Ammon's horn (tissue), 1 donor: ENCODE results near the gene L3MBTL3.
"Not testable (repeated sequence)": the region's sequence is repeated elsewhere in the genome, so short reads cannot be mapped to it uniquely, and the experiment has no call there.

Experiments
- DNase-seq: peaks from one replicate; pipeline ENCODE4 v3.0.0-alpha.2; 2016; ENCODE audit warnings: low spot score

L3MBTL3 gene

GRCh38 chr6:130076512-130076911, 58.1 kb downstream of the L3MBTL3 start:
- DNase-seq: no peak

GRCh38 chr6:130090796-130091195, 72.4 kb downstream of the L3MBTL3 start:
- DNase-seq: no peak

- no peak for DNase-seq
These were observed 75.2 kb downstream of the L3MBTL3 start for GRCh38 chr6:130093546-130093945.

- DNase-seq: no peak
These were observed 79.9 kb downstream of the L3MBTL3 start for GRCh38 chr6:130098317-130098716.

- DNase-seq: no peak
These were observed 80.7 kb downstream of the L3MBTL3 start for GRCh38 chr6:130099119-130099518.

GRCh38 chr6:130105996-130106704, 87.8 kb downstream of the L3MBTL3 start:
- DNase-seq: no peak

- DNase-seq: no peak
These were observed 89.3 kb downstream of the L3MBTL3 start for GRCh38 chr6:130107710-130108109.

- no peak for DNase-seq
These were observed 92.7 kb downstream of the L3MBTL3 start for GRCh38 chr6:130111031-130111430.

- no peak for DNase-seq
These were observed 94.9 kb downstream of the L3MBTL3 start for GRCh38 chr6:130113201-130113710.

GRCh38 chr6:130115036-130115435, 96.7 kb downstream of the L3MBTL3 start:
- DNase-seq: no peak

- no peak for DNase-seq
These were observed 97.9 kb downstream of the L3MBTL3 start for GRCh38 chr6:130116273-130116672.

GRCh38 chr6:130117187-130117701, 98.9 kb downstream of the L3MBTL3 start:
- DNase-seq: not testable (repeated sequence)

GRCh38 chr6:130118236-130118635, 99.9 kb downstream of the L3MBTL3 start:
- no peak for DNase-seq

GRCh38 chr6:130119211-130119610, 100.8 kb downstream of the L3MBTL3 start:
- no peak for DNase-seq

- no peak for DNase-seq
These were observed 102.3 kb downstream of the L3MBTL3 start for GRCh38 chr6:130120731-130121130.

- DNase-seq: no peak
These were observed 103.9 kb downstream of the L3MBTL3 start for GRCh38 chr6:130122243-130122642.

- DNase-seq: no peak
These were observed 108.8 kb downstream of the L3MBTL3 start for GRCh38 chr6:130127195-130127594.

GRCh38 chr6:130128326-130128725, 109.9 kb downstream of the L3MBTL3 start:
- DNase-seq: no peak

GRCh38 chr6:130129762-130130246, 111.4 kb downstream of the L3MBTL3 start:
- DNase-seq: no peak

GRCh38 chr6:130132286-130132701, 113.9 kb downstream of the L3MBTL3 start:
- no peak for DNase-seq

- no peak for DNase-seq
These were observed 116.2 kb downstream of the L3MBTL3 start for GRCh38 chr6:130134582-130134981.

GRCh38 chr6:130136798-130137197, 118.4 kb downstream of the L3MBTL3 start:
- no peak for DNase-seq

- DNase-seq: no peak
These were observed 119.9 kb downstream of the L3MBTL3 start for GRCh38 chr6:130138116-130138908.
